Upper lobe of left lung (tissue), 6 donors: ENCODE measurements around the gene UBE2E2. TPM values are rescaled to one million over a fixed set of nuclear protein-coding genes. Genes with fewer than 3 reads are reported as not detected.

Source experiments
- ATAC-seq, 2 donors: fragments of 200-7000 bp; cut with Tn5 transposase; one replicate each; pipeline ENCODE4 v1.9.1; 2022; ENCODE audit warnings: mild to moderate bottlenecking in 2 of 2, moderate library complexity in 2 of 2; ENCODE audit not compliant: low FRiP score in 2 of 2
- DNase-seq, 2 donors: peaks; one replicate each; pipeline ENCODE4 v3.0.0-alpha.2; 2019 to 2020
- H3K27ac ChIP-seq, 4 donors: fragments of 200-600 bp; sonication (generic); one replicate each; pipeline ENCODE4 v1.5.1; 2016 to 2019
- H3K27me3 ChIP-seq, 4 donors: fragments of 200-600 bp; sonication (generic); one replicate each; pipeline ENCODE4 v1.5.1; 2017 to 2019
- H3K36me3 ChIP-seq, 4 donors: fragments of 200-600 bp; sonication (generic); one replicate each; pipeline ENCODE4 v1.5.1; 2016 to 2019
- H3K4me1 ChIP-seq, 4 donors: fragments of 200-600 bp; sonication (generic); one replicate each; pipeline ENCODE4 v1.5.1; 2018 to 2019
- H3K4me3 ChIP-seq, 4 donors: fragments of 200-600 bp; sonication (generic); one replicate each; pipeline ENCODE4 v1.5.1; 2017 to 2019; ENCODE audit warnings: mild to moderate bottlenecking in 2 of 4, moderate library complexity in 1 of 4
- H3K9me3 ChIP-seq, 4 donors: fragments of 200-600 bp; sonication (generic); one replicate each; pipeline ENCODE4 v1.5.1; 2018 to 2019
- EP300 ChIP-seq, 4 donors: sonication (generic); formaldehyde crosslinking; IDR thresholded peaks; one replicate each; pipeline ENCODE4 v1.5.1; 2017; ENCODE audit warnings: antibody characterized with exemption in 4 of 4, control low read depth in 2 of 4
- POLR2A ChIP-seq, 4 donors: fragments of 450-650 bp; IDR thresholded peaks; one replicate each; pipeline ENCODE4 v1.5.1; 2016 to 2017; ENCODE audit warnings: antibody characterized with exemption in 4 of 4, mild to moderate bottlenecking in 2 of 4
- POLR2AphosphoS5 ChIP-seq, 2 donors: sonication (generic); formaldehyde crosslinking; IDR thresholded peaks; one replicate each; pipeline ENCODE4 v1.5.1; 2017; ENCODE audit warnings: antibody characterized with exemption in 2 of 2
- WGBS, 2 donors: methylation state at CpG; one replicate each; pipeline ENCODE4 v1.1.5; 2017 to 2018; 5-methylcytosine and 5-hydroxymethylcytosine counted together
- total RNA-seq, 6 donors: library from RNA; depleted of rRNA in 4 of 6; stranded (reverse); fragments of >200 nt in 4 of 6; gene quantifications; one replicate each; pipeline versions ENCODE4 v1.1.0 to v1.2.1, GENCODE V29; 2016 to 2021
- TF ChIP-seq, protein P1 (sequence below), 6 experiments: fragments of 450-650 bp in 4 of 6; fragments of 200-600 bp in 2 of 6; sonication (generic) in 2 of 6; IDR thresholded peaks; one replicate each; pipeline ENCODE4 v1.5.1; 2016 to 2019; ENCODE audit warnings: antibody characterized with exemption in 6 of 6
- donor health status: DM: no; HTN: no; CAD: no; lungs with moderate emphysema.
- donor health status: DM: no; HTN: yes; CAD: no; lungs with severe emphysema.

The UBE2E2 gene
- total RNA-seq, 6 donors from 2014 or later, result 18.3 to 61.5 (median 41.9) TPM

DNA sequence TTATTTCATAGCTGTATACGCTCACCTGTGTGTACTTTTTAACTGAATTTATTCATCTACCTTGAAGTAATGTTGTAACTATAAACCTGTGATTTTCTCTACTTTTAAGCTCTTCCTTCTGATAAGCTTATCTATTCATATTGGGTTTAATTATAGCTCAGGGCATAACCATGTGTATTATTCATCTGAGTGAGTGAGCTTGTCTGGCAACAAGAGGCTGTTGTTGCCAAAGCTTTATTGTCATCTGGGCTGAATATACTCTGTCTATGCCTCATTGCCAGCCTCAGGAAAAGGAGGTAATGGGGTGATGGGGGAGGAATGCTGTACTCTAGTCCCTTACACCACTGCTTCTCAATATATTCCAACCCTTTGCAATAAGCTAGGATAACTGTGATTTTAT lies 292.4 kb downstream of the UBE2E2 start:
- WGBS, 2 donors, result 87 to 93% methylated on average over 1 of the region's 1 CpG
- ATAC-seq, result no peak
- DNase-seq, result no peak
- TF ChIP-seq, protein P1, sequence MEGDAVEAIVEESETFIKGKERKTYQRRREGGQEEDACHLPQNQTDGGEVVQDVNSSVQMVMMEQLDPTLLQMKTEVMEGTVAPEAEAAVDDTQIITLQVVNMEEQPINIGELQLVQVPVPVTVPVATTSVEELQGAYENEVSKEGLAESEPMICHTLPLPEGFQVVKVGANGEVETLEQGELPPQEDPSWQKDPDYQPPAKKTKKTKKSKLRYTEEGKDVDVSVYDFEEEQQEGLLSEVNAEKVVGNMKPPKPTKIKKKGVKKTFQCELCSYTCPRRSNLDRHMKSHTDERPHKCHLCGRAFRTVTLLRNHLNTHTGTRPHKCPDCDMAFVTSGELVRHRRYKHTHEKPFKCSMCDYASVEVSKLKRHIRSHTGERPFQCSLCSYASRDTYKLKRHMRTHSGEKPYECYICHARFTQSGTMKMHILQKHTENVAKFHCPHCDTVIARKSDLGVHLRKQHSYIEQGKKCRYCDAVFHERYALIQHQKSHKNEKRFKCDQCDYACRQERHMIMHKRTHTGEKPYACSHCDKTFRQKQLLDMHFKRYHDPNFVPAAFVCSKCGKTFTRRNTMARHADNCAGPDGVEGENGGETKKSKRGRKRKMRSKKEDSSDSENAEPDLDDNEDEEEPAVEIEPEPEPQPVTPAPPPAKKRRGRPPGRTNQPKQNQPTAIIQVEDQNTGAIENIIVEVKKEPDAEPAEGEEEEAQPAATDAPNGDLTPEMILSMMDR (IDR thresholded peaks at IDR 0.05), result no peak
- TF ChIP-seq POLR2A (IDR thresholded peaks at IDR 0.05) (no peak), EP300 (IDR thresholded peaks at IDR 0.05) (no peak), POLR2AphosphoS5 (IDR thresholded peaks at IDR 0.05) (no peak)
- H3K9me3 ChIP-seq, result no peaks in the 10 kb centered on the region
- no peaks in the 10 kb centered on the region for H3K4me1 ChIP-seq
- H3K27ac ChIP-seq, result no peak overlapping the region
- no peak overlapping the region for H3K4me3 ChIP-seq
- no peaks in the 10 kb centered on the region for H3K36me3 ChIP-seq
- no peaks in the 10 kb centered on the region for H3K27me3 ChIP-seq

GRCh38 chr3:23496165-23496564 lies 293.0 kb downstream of the UBE2E2 start:
- ATAC-seq (no peak), DNase-seq (no peak)
- TF ChIP-seq POLR2AphosphoS5 (IDR thresholded peaks at IDR 0.05), result no peak
- TF ChIP-seq, protein P1 (IDR thresholded peaks at IDR 0.05), result no peak
- TF ChIP-seq POLR2A (IDR thresholded peaks at IDR 0.05), result no peak
- no peak for TF ChIP-seq EP300 (IDR thresholded peaks at IDR 0.05)
- no peaks in the 10 kb centered on the region for H3K9me3 ChIP-seq
- no peak overlapping the region for H3K4me3 ChIP-seq
- WGBS, 2 donors, result 84 to 95% methylated on average over 1 of the region's 1 CpG
- H3K4me1 ChIP-seq, result no peaks in the 10 kb centered on the region
- no peaks in the 10 kb centered on the region for H3K27me3 ChIP-seq
- no peak overlapping the region for H3K27ac ChIP-seq
- H3K36me3 ChIP-seq, result no peaks in the 10 kb centered on the region

DNA sequence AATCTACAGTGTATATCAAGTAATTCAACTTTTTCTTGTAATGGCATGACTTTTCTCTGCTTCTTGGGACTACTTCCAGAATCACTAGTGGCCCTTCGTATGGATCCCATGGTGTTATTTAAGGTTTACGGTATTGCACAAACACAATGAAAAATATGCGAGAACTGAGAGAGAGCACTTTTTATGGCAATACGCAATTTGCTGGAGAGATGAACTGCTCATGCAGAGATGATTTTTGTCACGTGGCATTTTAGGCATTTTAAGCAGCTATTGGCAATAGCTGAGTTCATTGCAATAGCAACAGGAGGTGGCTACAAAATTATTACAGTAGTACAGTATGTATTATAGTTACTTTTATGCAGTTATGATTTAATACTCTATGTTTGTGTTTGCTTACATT lies 294.0 kb downstream of the UBE2E2 start:
- Histone ChIP-seq H3K27ac (no peak overlapping the region), H3K4me3 (no peak overlapping the region), H3K36me3 (no peaks in the 10 kb centered on the region), H3K27me3 (no peaks in the 10 kb centered on the region), H3K9me3 (no peaks in the 10 kb centered on the region), H3K4me1 (no peaks in the 10 kb centered on the region)
- ATAC-seq, result no peak
- WGBS, 2 donors, result 90 to 92% methylated on average over 5 of the region's 5 CpGs
- DNase-seq, result no peak
- no peak for TF ChIP-seq POLR2AphosphoS5 (IDR thresholded peaks at IDR 0.05)
- no peak for TF ChIP-seq POLR2A (IDR thresholded peaks at IDR 0.05)
- TF ChIP-seq, protein P1 (IDR thresholded peaks at IDR 0.05), result no peak
- no peak for TF ChIP-seq EP300 (IDR thresholded peaks at IDR 0.05)

GRCh38 chr3:23501201-23501802 lies 298.2 kb downstream of the UBE2E2 start:
- 77 to 84% methylated on average over 4 of the region's 4 CpGs for WGBS, 2 donors
- TF ChIP-seq POLR2A (IDR thresholded peaks at IDR 0.05) (no peak), POLR2AphosphoS5 (IDR thresholded peaks at IDR 0.05) (no peak), EP300 (IDR thresholded peaks at IDR 0.05) (no peak)
- TF ChIP-seq, protein P1 (IDR thresholded peaks at IDR 0.05), result no peak
- no peaks in the 10 kb centered on the region for H3K4me1 ChIP-seq

DNA sequence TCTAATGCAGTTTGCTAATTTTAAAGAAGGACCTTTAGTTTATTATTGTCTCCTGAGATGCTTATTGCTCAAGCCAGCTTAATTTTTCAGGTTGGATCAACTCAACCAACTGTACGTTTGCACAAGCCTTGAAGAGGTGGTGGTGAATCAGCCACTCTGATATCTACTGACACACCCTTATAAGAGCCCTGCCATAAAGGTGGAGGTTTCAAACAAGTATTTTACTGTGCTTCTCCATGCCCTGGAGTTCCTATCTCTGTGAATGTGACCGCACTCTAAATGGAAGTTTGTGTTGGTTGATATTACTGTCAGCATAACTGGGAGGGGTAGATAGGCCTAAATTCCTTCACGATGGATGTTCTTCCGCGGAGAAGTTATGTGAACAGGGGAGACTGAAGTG lies 305.3 kb downstream of the UBE2E2 start:
- Histone ChIP-seq H3K27ac (no peak overlapping the region), H3K4me3 (no peak overlapping the region), H3K9me3 (no peaks in the 10 kb centered on the region), H3K4me1 (no peaks in the 10 kb centered on the region), H3K27me3 (no peaks in the 10 kb centered on the region), H3K36me3 (no peaks in the 10 kb centered on the region)
- no peak for DNase-seq
- WGBS, 2 donors, result 90 to 91% methylated on average over 5 of the region's 5 CpGs
- no peak for TF ChIP-seq POLR2AphosphoS5 (IDR thresholded peaks at IDR 0.05)
- TF ChIP-seq EP300 (IDR thresholded peaks at IDR 0.05), result no peak
- no peak for TF ChIP-seq POLR2A (IDR thresholded peaks at IDR 0.05)
- TF ChIP-seq, protein P1 (IDR thresholded peaks at IDR 0.05), result no peak
- no peak for ATAC-seq

More at GRCh38 chr3:23501201-23501802, 298.2 kb downstream of the UBE2E2 start:
- DNase-seq (no peak), ATAC-seq (no peak)
- no peak overlapping the region for H3K4me3 ChIP-seq
- no peak overlapping the region for H3K27ac ChIP-seq
- H3K9me3 ChIP-seq, result no peaks in the 10 kb centered on the region
- no peaks in the 10 kb centered on the region for H3K27me3 ChIP-seq
- no peaks in the 10 kb centered on the region for H3K36me3 ChIP-seq
